Mesothelial cell of epicardium (in vitro differentiated cells): ENCODE data around the gene SETD7. TPM values are rescaled to one million over a fixed set of nuclear protein-coding genes. Genes with fewer than 3 reads are reported as not detected.

Experiments used
- DNase-seq, 2 experiments: peaks; one replicate each; pipeline ENCODE4 v3.0.0; 2021; ENCODE audit warnings: low spot score in 2 of 2; ENCODE audit not compliant: unreplicated experiment in 2 of 2
- H3K27ac Mint-ChIP-seq: 2 replicates; pipeline ENCODE4 v1.8.0; 2021; ENCODE audit warnings: mixed read lengths
- H3K27me3 Mint-ChIP-seq: 2 replicates; pipeline ENCODE4 v1.8.0; 2021; ENCODE audit warnings: low read depth, mixed read lengths
- H3K36me3 Mint-ChIP-seq: 2 replicates; pipeline ENCODE4 v1.8.0; 2021; ENCODE audit warnings: mixed read lengths
- H3K4me1 Mint-ChIP-seq: 2 replicates; pipeline ENCODE4 v1.8.0; 2021; ENCODE audit warnings: mixed read lengths
- H3K4me3 Mint-ChIP-seq: 2 replicates; pipeline ENCODE4 v1.8.0; 2021; ENCODE audit warnings: mild to moderate bottlenecking, moderate library complexity, mixed read lengths
- H3K9me3 Mint-ChIP-seq: 2 replicates; pipeline ENCODE4 v1.8.0; 2021; ENCODE audit warnings: mixed read lengths
- total RNA-seq: library from RNA; stranded (reverse); gene quantifications from 3 replicates; pipeline ENCODE4 v1.2.1, GENCODE V29; 2021
- TF ChIP-seq, protein P1 (sequence below): fragments of 200-600 bp; sonication (generic); IDR thresholded peaks from one replicate; pipeline ENCODE4 v1.5.0; 2021; ENCODE audit warnings: antibody characterized with exemption; ENCODE audit not compliant: unreplicated experiment

The SETD7 gene
- total RNA-seq, 1 donor from 2014 or later = 18.0 TPM

GRCh38 chr4:139534287-139534950 lies 21.6 kb downstream of the SETD7 start:
- no peak overlapping the region for H3K27ac Mint-ChIP-seq
- H3K4me1 Mint-ChIP-seq = peaks cover 8% of the 10 kb centered on the region
- TF ChIP-seq, protein P1, sequence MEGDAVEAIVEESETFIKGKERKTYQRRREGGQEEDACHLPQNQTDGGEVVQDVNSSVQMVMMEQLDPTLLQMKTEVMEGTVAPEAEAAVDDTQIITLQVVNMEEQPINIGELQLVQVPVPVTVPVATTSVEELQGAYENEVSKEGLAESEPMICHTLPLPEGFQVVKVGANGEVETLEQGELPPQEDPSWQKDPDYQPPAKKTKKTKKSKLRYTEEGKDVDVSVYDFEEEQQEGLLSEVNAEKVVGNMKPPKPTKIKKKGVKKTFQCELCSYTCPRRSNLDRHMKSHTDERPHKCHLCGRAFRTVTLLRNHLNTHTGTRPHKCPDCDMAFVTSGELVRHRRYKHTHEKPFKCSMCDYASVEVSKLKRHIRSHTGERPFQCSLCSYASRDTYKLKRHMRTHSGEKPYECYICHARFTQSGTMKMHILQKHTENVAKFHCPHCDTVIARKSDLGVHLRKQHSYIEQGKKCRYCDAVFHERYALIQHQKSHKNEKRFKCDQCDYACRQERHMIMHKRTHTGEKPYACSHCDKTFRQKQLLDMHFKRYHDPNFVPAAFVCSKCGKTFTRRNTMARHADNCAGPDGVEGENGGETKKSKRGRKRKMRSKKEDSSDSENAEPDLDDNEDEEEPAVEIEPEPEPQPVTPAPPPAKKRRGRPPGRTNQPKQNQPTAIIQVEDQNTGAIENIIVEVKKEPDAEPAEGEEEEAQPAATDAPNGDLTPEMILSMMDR = no peak
- H3K9me3 Mint-ChIP-seq = no peaks in the 10 kb centered on the region
- H3K4me3 Mint-ChIP-seq = no peak overlapping the region
- DNase-seq = no peak
- H3K36me3 Mint-ChIP-seq = peaks cover 17% of the 10 kb centered on the region
- no peaks in the 10 kb centered on the region for H3K27me3 Mint-ChIP-seq

DNA sequence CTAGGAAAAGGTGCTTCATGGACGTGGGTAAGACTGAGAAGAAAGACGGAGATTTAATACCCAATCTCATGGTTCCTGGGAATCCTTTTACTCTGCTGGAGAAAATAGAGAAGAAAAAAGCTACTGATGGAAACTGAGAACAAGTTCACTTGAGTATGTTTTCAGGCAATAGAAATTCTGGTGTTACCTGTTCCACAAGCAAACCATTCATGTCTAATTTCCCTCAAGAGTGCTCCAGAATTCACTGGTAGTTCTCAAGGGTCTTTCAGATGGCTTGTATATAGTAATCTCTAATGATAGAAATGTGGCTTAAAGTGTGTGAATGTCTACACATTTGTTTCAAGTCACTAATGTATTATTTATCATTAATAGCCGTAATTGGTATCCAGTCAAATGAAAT lies 22.5 kb downstream of the SETD7 start:
- H3K27ac Mint-ChIP-seq = no peak overlapping the region
- TF ChIP-seq, protein P1 = no peak

DNA sequence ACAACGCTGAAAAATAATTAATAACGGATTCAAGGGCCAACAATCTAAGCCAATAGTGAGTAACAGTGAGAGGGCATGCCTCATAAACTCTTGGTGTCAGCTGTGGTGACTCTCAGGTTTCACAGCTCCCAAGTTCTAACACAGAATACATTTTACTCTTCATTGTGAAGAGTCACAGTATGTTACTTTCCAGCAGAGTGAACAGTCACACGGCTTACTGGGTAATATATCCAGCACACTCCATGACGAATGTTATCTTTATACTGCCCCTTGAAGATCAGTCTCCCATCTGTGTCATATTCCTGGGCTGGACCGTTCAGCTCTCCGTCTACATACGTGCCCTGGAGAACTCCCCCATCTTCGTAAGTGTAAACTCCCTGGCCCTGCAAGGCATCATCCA lies 23.1 kb downstream of the SETD7 start:
- H3K36me3 Mint-ChIP-seq = peaks cover 27% of the 10 kb centered on the region
- no peak overlapping the region for H3K4me3 Mint-ChIP-seq
- DNase-seq = no peak
- TF ChIP-seq, protein P1 = no peak
- no peaks in the 10 kb centered on the region for H3K9me3 Mint-ChIP-seq
- no peaks in the 10 kb centered on the region for H3K27me3 Mint-ChIP-seq
- H3K27ac Mint-ChIP-seq = no peak overlapping the region
- H3K4me1 Mint-ChIP-seq = peaks cover 8% of the 10 kb centered on the region

More for the DNA sequence above, 22.5 kb downstream of the SETD7 start:
- no peak overlapping the region for H3K4me3 Mint-ChIP-seq
- DNase-seq = no peak
- peaks cover 8% of the 10 kb centered on the region for H3K4me1 Mint-ChIP-seq
- peaks cover 25% of the 10 kb centered on the region for H3K36me3 Mint-ChIP-seq
- H3K9me3 Mint-ChIP-seq = no peaks in the 10 kb centered on the region
- H3K27me3 Mint-ChIP-seq = no peaks in the 10 kb centered on the region

DNA sequence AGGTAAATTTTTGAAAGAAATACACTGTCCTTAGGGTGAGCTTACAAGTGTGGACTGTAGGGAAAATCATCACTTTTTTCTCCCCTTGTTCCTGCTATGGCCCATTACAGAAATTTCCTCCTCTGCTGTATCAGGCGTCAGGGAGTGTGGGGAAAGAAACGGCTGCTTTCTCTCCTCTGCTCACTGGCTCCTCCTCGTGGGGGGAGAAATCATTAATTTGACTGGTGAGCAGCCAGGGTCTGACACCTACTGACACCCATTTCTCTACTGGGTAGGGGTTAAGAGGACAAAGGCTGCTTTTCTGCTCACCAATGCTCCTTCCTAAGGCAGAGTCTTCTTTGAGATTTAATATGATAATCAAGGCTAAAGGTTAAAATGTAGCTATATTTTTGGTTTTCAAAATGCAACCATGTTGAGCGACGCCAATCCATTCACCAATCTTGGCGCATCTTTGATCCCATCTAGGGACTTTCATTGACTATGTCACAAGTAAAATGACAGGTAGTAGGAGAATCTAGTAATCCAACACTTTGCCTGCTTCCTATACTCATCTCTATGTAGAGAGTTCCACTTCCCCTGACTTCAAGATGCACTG lies 25.1 kb downstream of the SETD7 start:
- no peaks in the 10 kb centered on the region for H3K9me3 Mint-ChIP-seq
- H3K27ac Mint-ChIP-seq = peak overlapping the region; percentile 34
- no peak overlapping the region for H3K4me3 Mint-ChIP-seq
- peaks cover 26% of the 10 kb centered on the region for H3K36me3 Mint-ChIP-seq
- peak in 1 of 2 experiments; percentile 59 for DNase-seq
- H3K27me3 Mint-ChIP-seq = no peaks in the 10 kb centered on the region
- TF ChIP-seq, protein P1 = peak; percentile 36
- peaks cover 8% of the 10 kb centered on the region for H3K4me1 Mint-ChIP-seq

DNA sequence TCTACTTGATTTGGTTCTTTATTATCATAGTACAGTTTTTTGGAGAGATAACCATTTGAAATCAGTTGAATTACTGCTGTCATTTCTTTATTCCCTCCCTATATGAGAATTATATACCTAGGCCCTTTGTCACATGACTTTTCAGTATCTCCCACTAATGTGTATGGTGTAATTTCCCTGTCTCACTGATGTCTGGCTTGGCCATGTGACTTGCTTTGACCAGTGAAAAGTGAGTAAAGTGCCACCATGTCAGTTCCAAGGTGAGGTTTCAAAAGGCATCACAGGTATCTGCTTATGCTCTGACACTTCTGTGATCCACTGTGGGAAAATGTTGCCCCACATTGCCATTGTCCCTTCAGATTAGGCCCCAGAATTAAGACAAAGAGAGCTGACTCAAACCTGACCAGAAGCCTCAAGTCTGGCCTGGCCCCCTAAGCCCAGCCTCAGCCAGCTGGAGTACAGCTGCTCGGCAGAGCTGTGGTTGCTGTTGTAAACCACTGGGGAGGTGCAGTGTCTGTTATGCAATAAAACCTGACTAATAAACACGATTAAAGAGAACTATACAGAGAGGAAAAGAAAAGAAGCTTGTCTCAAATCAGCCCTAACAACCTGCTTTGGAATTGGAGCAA lies 27.5 kb downstream of the SETD7 start:
- Mint-ChIP-seq H3K4me3 (no peak overlapping the region), H3K27me3 (no peaks in the 10 kb centered on the region), H3K36me3 (peaks cover 28% of the 10 kb centered on the region)

More for the DNA sequence above, 27.5 kb downstream of the SETD7 start:
- TF ChIP-seq, protein P1 = no peak
- H3K27ac Mint-ChIP-seq = no peak overlapping the region
- no peaks in the 10 kb centered on the region for H3K9me3 Mint-ChIP-seq
- peaks cover 18% of the 10 kb centered on the region for H3K4me1 Mint-ChIP-seq
- DNase-seq = no peak
